Large intestine (tissue), 3 donors: ENCODE measurements around the gene MUTYH. TPM values are rescaled to one million over a fixed set of nuclear protein-coding genes. Genes with fewer than 3 reads are reported as not detected.

ENCODE experiments used
- DNase-seq, 2 donors: peaks; one replicate each; pipeline versions ENCODE4 v3.0.0 to v3.0.0-alpha.2; 2013
- H3K27ac ChIP-seq: one replicate; pipeline ENCODE4 v1.5.1; 2013; ENCODE audit warnings: low read length
- H3K27me3 ChIP-seq: 2 replicates; pipeline ENCODE4 v1.6.1; 2013; ENCODE audit warnings: low read length; ENCODE audit not compliant: control insufficient read depth, insufficient read depth
- H3K36me3 ChIP-seq: 2 replicates; pipeline ENCODE4 v1.6.1; 2013; ENCODE audit warnings: low read length; ENCODE audit not compliant: control insufficient read depth, insufficient read depth
- H3K4me1 ChIP-seq: one replicate; pipeline ENCODE4 v1.6.1; 2013; ENCODE audit warnings: low read length; ENCODE audit not compliant: control insufficient read depth, insufficient read depth
- H3K4me3 ChIP-seq: one replicate; pipeline ENCODE4 v1.5.1; 2013; ENCODE audit warnings: low read length
- H3K9me3 ChIP-seq: one replicate; pipeline ENCODE4 v1.6.1; 2013; ENCODE audit warnings: mild to moderate bottlenecking, low read depth, low read length, moderate library complexity; ENCODE audit not compliant: control insufficient read depth
- WGBS: methylation state at CpG from one replicate; pipeline ENCODE4 v1.1.5; 2013; ENCODE audit warnings: low lambda C conversion rate; ENCODE audit not compliant: insufficient coverage; 5-methylcytosine and 5-hydroxymethylcytosine counted together
- polyA plus RNA-seq: library from polyadenylated mRNA; unstranded; fragments of 120-200 nt; gene quantifications from one replicate; pipeline ENCODE4 v1.2.1, GENCODE V29; 2013

Gene MUTYH
- polyA plus RNA-seq, 1 donor: 34.1 TPM

- H3K4me1 ChIP-seq: peaks cover 49% of the 10 kb centered on the region
- no CpG with 5 or more reads among the region's 4 CpGs for WGBS
- H3K4me3 ChIP-seq: no peak overlapping the region
- H3K27me3 ChIP-seq: no peaks in the 10 kb centered on the region
- peaks cover 36% of the 10 kb centered on the region for H3K36me3 ChIP-seq
- peak overlapping the region; percentile 95 for H3K27ac ChIP-seq
- peak; percentile 79 to 90 for DNase-seq
- H3K9me3 ChIP-seq: no peaks in the 10 kb centered on the region
Observed at GRCh38 chr1:45335855-45336324, 4.3 kb downstream of the MUTYH start.

DNA sequence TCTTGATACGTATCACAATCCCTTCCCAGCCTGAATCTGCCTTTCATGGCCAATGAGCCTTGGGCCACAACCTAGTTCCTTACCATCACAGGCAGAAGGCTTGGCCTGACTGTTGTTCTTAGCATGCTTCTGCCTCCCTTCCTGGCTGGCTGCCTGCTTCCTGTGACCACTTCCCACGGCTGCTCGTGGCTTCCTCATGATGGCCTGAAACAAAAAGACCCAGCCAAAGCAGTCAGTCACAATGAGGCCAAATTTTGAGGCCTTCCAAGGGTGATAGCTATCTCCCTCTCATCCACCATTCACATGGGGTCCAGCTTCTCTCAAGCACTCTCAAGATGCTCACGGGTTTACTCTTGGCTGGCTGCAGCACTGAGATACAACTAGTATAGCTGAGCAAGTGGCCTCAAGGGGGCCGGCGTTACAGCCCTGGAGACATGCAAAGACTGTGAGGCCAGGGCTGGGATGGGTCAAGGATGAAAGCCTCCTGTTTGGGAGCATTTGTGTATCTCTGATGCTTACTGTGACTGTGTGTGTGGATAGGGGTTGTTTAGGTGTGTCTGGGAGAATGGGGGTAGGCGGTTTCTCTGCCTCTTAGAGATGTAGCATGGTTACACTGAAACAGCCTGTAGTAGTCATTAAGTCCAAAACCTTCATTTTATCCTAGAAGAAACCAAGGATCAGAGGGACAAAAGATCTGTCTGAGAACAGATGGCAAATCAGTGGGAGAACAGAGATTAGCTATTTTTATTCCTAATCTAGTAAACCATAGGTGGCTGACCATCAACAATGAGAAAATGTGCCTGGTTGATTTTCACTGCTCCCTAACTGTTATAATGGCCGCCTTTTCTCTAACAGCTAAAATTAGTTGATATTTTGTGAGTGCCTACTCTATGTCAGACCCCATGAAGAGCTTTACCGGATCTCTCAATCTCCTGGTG, 5.7 kb downstream of the MUTYH start:
- no peak overlapping the region for H3K4me3 ChIP-seq
- H3K9me3 ChIP-seq: no peaks in the 10 kb centered on the region
- H3K27ac ChIP-seq: peak overlapping the region; percentile 95
- peaks cover 41% of the 10 kb centered on the region for H3K36me3 ChIP-seq
- no peaks in the 10 kb centered on the region for H3K27me3 ChIP-seq
- H3K4me1 ChIP-seq: peaks cover 46% of the 10 kb centered on the region
- peak in 1 of 2 donors; percentile 43 for DNase-seq
- WGBS: no CpG with 5 or more reads among the region's 9 CpGs

DNA sequence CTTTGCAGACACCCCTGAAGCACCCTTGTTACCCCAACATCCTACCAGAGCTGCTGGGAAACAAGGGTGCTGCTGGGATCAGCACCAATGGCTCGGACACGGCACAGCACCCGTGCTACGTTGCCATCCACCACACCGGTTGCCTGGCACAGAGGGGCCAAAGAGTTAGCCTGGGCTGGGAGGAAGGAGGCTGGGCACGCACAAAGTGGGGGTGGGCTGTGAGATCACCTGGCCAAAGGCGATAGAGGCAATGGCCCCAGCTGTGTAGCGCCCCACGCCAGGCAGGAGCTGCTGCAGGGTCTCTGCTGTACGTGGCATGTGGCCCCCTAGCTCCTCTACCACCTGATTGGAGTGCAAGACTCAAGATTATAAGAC, 7.9 kb downstream of the MUTYH start:
- Histone ChIP-seq H3K27ac (no peak overlapping the region), H3K9me3 (peaks cover 3% of the 10 kb centered on the region), H3K36me3 (peaks cover 42% of the 10 kb centered on the region), H3K4me1 (peaks cover 51% of the 10 kb centered on the region), H3K27me3 (no peaks in the 10 kb centered on the region), H3K4me3 (no peak overlapping the region)
- WGBS: no CpG with 5 or more reads among the region's 10 CpGs
- DNase-seq: no peak

GRCh38 chr1:45331436-45332345, 8.5 kb downstream of the MUTYH start:
- Histone ChIP-seq H3K36me3 (peaks cover 42% of the 10 kb centered on the region), H3K27me3 (no peaks in the 10 kb centered on the region), H3K4me1 (peaks cover 52% of the 10 kb centered on the region), H3K9me3 (peaks cover 4% of the 10 kb centered on the region), H3K4me3 (no peak overlapping the region), H3K27ac (no peak overlapping the region)
- WGBS: no CpG with 5 or more reads among the region's 18 CpGs
- no peak for DNase-seq

- Histone ChIP-seq H3K4me1 (peaks cover 32% of the 10 kb centered on the region), H3K4me3 (no peak overlapping the region), H3K27me3 (no peaks in the 10 kb centered on the region), H3K36me3 (peaks cover 41% of the 10 kb centered on the region), H3K9me3 (peaks cover 4% of the 10 kb centered on the region), H3K27ac (no peak overlapping the region)
- no CpG with 5 or more reads among the region's 4 CpGs for WGBS
- no peak for DNase-seq
Observed at GRCh38 chr1:45329445-45329844, 10.8 kb downstream of the MUTYH start.

DNA sequence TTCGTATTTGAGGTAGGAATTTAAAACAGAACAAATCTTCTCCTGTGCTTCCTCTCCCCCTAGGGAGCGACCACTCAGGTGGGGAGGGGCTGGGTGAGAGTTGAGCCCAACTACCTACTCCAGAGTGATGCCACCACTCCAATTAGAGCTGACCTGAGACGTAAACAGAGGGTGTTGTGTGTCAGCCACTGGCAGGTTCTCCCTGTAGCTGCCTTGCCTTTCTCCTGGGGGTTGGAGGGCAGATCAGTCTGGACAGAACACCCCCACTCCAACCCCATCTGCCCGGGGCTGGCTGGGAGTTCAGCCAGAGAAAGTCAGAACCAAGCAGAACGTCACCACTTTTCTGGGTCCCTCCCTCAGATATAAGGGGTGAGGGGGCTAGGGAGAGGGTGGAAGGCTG, 11.6 kb downstream of the MUTYH start:
- peaks cover 35% of the 10 kb centered on the region for H3K36me3 ChIP-seq
- no peak overlapping the region for H3K27ac ChIP-seq
- H3K9me3 ChIP-seq: peaks cover 4% of the 10 kb centered on the region
- WGBS: no CpG with 5 or more reads among the region's 5 CpGs
- H3K27me3 ChIP-seq: no peaks in the 10 kb centered on the region
- peaks cover 24% of the 10 kb centered on the region for H3K4me1 ChIP-seq
- DNase-seq: no peak
- H3K4me3 ChIP-seq: peak overlapping the region; percentile 27

- no CpG with 5 or more reads among the region's 19 CpGs for WGBS
- no peak overlapping the region for H3K27ac ChIP-seq
Observed at GRCh38 chr1:45327644-45328515, 12.4 kb downstream of the MUTYH start.

GRCh38 chr1:45326627-45327623, 13.3 kb downstream of the MUTYH start, which contains the start of gene HPDL:
Gene HPDL (plus strand): TSS chr1:45326895. CDS start chr1:45327149, 254 bp downstream.
- peaks cover 4% of the 10 kb centered on the region for H3K9me3 ChIP-seq
- peaks cover 17% of the 10 kb centered on the region for H3K36me3 ChIP-seq
- H3K4me1 ChIP-seq: peaks cover 24% of the 10 kb centered on the region
- peak within 1 kb of the TSS; percentile 64 for H3K4me3 ChIP-seq
- WGBS: no CpG with 5 or more reads among the region's 96 CpGs
- DNase-seq: peak; percentile 75 to 84
- no peaks in the 10 kb centered on the region for H3K27me3 ChIP-seq
- no peak within 1 kb of the TSS for H3K27ac ChIP-seq

More at GRCh38 chr1:45327644-45328515, 12.4 kb downstream of the MUTYH start:
- DNase-seq: peak; percentile 19 to 63
- no peaks in the 10 kb centered on the region for H3K27me3 ChIP-seq
- peaks cover 24% of the 10 kb centered on the region for H3K4me1 ChIP-seq
- H3K36me3 ChIP-seq: peaks cover 27% of the 10 kb centered on the region
- peak overlapping the region; percentile 64 for H3K4me3 ChIP-seq
- H3K9me3 ChIP-seq: peaks cover 4% of the 10 kb centered on the region
